ENCODE measurements around the gene HEPH. TPM values are rescaled to one million over a fixed set of nuclear protein-coding genes. Genes with fewer than 3 reads are reported as not detected.
"Not testable (repeated sequence)": the region's sequence is repeated elsewhere in the genome, so short reads cannot be mapped to it uniquely, and the experiment has no call there.

The HEPH gene, protein sequence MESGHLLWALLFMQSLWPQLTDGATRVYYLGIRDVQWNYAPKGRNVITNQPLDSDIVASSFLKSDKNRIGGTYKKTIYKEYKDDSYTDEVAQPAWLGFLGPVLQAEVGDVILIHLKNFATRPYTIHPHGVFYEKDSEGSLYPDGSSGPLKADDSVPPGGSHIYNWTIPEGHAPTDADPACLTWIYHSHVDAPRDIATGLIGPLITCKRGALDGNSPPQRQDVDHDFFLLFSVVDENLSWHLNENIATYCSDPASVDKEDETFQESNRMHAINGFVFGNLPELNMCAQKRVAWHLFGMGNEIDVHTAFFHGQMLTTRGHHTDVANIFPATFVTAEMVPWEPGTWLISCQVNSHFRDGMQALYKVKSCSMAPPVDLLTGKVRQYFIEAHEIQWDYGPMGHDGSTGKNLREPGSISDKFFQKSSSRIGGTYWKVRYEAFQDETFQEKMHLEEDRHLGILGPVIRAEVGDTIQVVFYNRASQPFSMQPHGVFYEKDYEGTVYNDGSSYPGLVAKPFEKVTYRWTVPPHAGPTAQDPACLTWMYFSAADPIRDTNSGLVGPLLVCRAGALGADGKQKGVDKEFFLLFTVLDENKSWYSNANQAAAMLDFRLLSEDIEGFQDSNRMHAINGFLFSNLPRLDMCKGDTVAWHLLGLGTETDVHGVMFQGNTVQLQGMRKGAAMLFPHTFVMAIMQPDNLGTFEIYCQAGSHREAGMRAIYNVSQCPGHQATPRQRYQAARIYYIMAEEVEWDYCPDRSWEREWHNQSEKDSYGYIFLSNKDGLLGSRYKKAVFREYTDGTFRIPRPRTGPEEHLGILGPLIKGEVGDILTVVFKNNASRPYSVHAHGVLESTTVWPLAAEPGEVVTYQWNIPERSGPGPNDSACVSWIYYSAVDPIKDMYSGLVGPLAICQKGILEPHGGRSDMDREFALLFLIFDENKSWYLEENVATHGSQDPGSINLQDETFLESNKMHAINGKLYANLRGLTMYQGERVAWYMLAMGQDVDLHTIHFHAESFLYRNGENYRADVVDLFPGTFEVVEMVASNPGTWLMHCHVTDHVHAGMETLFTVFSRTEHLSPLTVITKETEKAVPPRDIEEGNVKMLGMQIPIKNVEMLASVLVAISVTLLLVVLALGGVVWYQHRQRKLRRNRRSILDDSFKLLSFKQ
- 1.4 and 2.4 TPM in 2 replicates for total RNA-seq

GRCh38 chrX:66163849-66164411 lies at the start of gene HEPH:
Gene HEPH (plus strand): TSS chrX:66164247. CDS start chrX:66170571, 6,324 bp downstream.
- DNase-seq (ENCODE audit: low read depth in 2 of 2), result no peak

DNA sequence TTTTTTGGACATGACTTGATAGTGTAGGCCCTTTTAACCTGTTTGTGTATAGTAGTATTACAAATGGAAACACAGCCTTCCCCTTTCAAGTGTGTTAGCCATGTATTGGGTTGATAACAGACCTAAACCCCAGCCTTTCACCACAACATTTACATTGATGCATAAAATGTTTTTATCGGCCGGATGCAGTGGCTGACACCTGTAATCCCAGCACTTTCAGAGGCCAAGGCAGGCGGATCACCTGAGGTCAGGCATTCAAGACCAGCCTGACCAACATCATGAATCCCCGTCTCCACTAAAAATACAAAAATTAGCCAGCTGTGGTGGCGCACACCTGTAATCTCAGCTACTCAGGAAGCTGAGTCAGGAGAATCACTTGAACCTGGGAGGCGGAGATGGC lies 45.3 kb upstream of the HEPH start:
- DNase-seq (ENCODE audit: low read depth in 2 of 2), result not testable (repeated sequence)

DNA sequence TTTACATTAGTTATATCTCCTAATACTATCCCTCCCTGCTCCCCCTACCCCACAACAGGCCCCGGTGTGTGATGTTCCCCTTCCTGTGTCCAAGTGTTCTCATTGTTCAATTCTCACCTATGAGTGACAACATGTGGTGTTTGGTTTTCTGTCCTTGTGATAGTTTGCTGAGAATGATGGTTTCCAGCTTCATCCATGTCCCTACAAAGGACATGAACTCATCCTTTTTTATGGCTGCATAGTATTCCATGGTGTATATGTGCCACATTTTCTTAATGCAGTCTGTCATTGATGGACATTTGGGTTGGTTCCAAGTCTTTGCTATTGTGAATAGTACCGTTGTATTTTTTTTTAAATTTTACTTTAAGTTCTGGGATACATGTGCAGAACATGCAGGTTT lies 42.7 kb upstream of the HEPH start:
- DNase-seq (ENCODE audit: low read depth in 2 of 2), result not testable (repeated sequence)

DNA sequence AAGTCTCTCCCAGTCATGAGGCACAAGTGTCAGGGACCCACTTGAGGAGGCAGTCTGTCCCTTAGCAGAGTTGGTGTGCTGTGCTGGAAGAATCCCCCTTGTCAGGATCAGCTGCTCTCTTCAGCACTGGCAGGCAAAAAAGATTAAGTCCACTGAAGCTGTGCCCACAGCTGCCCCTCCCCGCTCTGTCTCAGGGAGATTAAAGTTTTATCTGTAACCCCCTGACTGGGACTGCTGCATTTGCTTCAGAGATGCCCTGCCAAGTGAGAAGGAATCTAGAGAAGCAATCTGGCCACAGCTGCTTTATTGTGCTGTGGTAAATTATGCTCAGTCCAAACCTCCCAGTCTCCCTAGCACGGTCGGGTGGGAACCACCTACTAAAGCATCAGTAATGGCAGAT lies 37.4 kb upstream of the HEPH start:
- no peak for DNase-seq (ENCODE audit: low read depth in 2 of 2)

DNA sequence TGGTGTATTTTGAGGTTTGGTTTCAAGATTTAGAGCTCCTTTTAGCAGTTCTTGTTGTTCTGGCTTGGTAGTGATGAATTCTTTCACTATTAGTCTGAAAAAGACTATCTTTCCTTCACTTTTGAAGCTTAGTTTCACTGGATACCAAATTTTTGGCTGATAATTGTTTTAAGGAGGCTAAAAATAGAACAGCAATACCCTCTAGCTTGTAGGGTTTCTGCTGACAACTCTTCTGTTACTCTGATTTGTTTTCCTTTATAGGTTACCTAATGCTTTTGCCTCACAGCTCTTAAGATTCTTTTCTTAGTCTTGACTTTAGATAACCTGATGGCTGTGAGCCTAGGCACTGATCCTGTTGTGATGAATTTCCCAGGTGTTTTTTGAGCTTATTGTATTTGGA lies 33.6 kb upstream of the HEPH start:
- DNase-seq (ENCODE audit: low read depth in 2 of 2), result no peak

DNA sequence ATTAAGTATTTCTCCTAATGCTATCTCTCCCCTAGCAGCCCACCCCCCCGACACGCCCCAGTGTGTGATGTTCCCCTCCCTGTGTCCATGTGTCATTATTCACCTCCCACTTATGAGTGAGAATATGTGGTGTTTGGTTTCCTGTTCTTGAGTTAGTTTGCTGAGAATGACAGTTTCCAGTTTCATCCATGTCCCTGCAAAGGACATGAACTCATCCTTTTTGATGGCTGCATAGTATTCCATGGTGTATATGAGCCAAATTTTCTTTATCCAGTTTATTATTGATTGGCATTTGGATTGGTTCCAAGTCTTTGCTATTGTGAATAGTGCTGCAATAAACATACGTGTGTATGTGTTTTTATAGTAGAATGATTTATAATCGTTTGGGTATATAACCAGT lies 28.8 kb upstream of the HEPH start:
- not testable (repeated sequence) for DNase-seq (ENCODE audit: low read depth in 2 of 2)

DNA sequence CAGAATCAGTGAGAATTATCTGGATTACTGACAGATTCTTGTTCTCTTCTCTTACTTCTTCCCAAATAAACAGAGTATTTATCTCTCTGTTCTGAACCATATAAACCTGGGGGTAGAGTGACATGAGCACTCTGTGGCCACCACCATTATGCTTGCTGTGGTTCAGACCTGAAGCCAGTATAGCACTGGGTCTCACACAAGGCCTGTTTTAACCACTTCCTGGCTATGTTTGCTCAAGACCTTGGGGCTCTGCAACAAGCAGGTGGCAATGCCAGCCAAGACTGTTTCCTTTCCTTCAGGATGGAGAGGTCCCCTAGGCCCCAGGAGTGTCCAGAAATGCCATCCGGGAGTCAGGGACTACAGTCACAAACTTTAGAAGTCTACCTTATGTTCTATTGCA lies 21.7 kb upstream of the HEPH start:
- no peak for DNase-seq (ENCODE audit: low read depth in 2 of 2)

DNA sequence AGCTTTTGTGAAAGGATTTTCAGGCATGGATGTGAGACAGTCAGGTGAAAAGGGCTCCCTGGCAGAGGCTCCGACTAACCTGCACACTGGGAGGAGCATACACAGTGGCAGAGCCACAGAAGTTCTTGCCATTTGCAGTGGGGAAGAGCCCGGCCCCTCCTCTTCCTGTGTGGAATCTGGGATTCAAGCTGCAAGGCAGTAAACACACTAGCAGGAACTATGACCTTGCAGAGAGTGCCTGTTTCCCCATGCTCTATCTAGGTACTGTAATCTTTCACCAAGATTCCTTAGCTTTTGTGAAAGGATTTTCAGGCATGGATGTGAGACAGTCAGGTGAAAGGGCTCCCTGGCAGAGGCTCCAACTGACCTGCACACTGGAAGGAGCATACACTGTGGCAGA lies 19.8 kb upstream of the HEPH start:
- no peak for DNase-seq (ENCODE audit: low read depth in 2 of 2)

DNA sequence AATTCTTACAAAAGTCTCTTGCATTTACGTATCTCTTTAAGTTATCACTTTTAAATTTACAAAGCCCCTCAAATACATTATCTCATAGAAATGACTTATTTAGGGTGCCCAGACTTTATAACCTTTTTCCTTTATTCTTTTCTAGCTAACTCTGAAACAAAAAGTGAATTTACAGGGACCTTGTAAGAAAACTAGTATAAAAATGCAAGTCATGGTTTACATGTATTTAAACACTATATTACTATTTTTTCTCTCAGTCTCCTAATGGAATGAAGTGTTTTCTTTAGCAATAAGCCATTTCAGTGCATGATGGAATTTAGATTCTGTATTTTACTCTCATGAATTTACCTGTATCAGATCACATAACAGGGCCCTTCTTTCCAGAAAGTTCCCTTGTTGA lies 14.5 kb upstream of the HEPH start:
- DNase-seq (ENCODE audit: low read depth in 2 of 2), result no peak

GRCh38 chrX:66150163-66150562 lies 13.9 kb upstream of the HEPH start:
- no peak for DNase-seq (ENCODE audit: low read depth in 2 of 2)

- no peak for DNase-seq (ENCODE audit: low read depth in 2 of 2)
Observed at GRCh38 chrX:66162331-66162822, 1.7 kb upstream of the HEPH start.

DNA sequence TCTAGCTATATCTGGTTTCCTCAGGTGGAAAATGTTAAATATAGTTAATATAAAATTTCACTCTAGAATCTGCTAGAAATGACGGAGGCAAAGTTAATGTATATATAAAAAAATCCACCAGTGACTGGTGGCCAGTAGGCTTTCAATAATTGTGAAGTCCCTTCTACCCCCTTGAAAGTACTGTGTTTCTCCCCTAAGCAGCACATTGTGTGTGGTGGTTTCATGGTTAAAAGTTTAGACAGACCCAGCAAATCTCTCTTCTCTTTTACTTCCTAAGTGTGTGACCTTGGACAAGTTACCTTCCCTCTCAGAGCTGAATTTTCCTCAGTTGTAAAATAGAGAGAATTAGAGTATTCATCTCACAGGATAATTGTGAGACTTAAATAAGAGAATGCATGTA lies 600 bp upstream of the HEPH start:
- DNase-seq (ENCODE audit: low read depth in 2 of 2), result no peak

DNA sequence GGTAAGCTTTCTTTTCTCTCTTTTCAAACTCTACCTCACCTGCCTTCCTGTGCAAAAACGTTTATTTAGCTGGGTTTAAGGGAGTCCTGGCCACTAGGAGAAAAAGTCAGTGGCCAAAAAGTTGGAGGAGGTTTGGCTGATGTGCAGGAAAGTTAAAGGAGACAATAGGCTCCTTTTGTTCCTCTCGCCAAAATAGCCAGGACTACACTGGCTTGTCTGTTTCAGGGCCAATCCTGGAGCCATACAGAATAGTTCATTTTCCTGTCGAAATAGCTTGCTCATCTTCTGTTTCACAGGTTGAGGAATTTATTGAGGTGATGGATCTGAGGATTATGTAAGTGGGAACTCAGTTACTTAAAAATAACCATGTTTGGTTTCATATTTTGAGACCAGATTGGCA lies 423 bp downstream of the HEPH start:
- DNase-seq (ENCODE audit: low read depth in 2 of 2), result no peak

GRCh38 chrX:66164931-66165330 lies 884 bp downstream of the HEPH start:
- DNase-seq (ENCODE audit: low read depth in 2 of 2), result no peak

- no peak for DNase-seq (ENCODE audit: low read depth in 2 of 2)
Observed at GRCh38 chrX:66166671-66167070, 2.6 kb downstream of the HEPH start.

DNA sequence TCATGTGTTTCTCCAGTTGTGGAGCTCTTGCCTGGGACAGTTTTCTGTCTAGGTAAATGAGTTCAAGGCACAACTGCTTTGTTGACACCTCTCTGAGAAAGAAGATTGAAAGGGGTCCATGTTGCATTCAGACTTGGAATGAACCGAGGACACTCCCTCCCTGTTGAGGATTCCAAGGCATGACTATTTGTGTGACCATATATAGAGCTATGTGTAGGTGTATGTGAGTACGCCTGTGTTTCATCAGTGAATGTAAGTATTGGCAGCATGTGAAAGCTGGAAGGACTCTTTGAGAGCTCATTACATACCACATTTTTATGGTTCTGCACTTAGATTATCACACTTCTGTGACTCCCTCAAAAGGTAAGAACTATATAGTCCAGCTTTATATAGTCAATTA lies 3.4 kb downstream of the HEPH start:
- DNase-seq (ENCODE audit: low read depth in 2 of 2), result no peak

DNA sequence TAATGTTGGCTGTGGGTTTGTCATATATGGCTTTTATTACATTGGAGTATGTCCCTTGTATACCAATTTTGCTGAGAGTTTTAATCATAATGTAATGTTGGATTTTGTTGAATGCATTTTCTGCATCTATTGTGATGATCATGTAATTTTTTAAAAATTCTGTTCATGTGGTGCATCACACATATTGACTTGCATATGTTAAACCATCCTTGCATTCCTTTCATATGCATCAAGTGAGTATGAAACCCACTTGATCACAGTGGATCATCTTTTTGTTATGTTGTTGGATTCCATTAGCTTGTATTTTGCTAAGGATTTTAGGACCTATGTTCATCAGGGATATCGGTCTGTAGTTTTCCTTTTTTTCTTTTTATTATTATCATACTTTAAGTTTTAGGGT lies 12.1 kb downstream of the HEPH start:
- DNase-seq (ENCODE audit: low read depth in 2 of 2), result no peak

- DNase-seq (ENCODE audit: low read depth in 2 of 2), result no peak
Observed at GRCh38 chrX:66191563-66191962, 27.5 kb downstream of the HEPH start.

GRCh38 chrX:66193821-66194220 lies 29.8 kb downstream of the HEPH start:
- no peak for DNase-seq (ENCODE audit: low read depth in 2 of 2)

GRCh38 chrX:66200050-66200664 lies 36.1 kb downstream of the HEPH start:
- DNase-seq (ENCODE audit: low read depth in 2 of 2), result no peak
